SK-N-MC (cell line): ENCODE results near the gene SYNPO2.

Experiments
- EZH2 ChIP-seq: fragments of 200-600 bp; sonication (generic); IDR thresholded peaks from one replicate; pipeline ENCODE4 v1.6.1; 2017; ENCODE audit warnings: antibody characterized with exemption
- POLR2AphosphoS5 ChIP-seq: IDR thresholded peaks from 2 replicates; pipeline ENCODE4 v1.6.1; 2012; ENCODE audit warnings: mild to moderate bottlenecking, low read depth, low read length, borderline replicate concordance

GRCh38 chr4:118973295-118973694, 84.6 kb downstream of the SYNPO2 start:
- TF ChIP-seq POLR2AphosphoS5: no peak
- no peak for TF ChIP-seq EZH2
